Cardiac fibroblast (primary cell): ENCODE data around the gene EVA1C.
A peak's percentile ranks its signal among the peaks of the same experiment; 100 is the strongest.

Source experiments
- DNase-seq, 2 donors: peaks; one replicate each; pipeline versions ENCODE4 v3.0.0 to v3.0.0-alpha.2; 2010; ENCODE audit warnings: low read depth in 2 of 2
- H3K4me3 ChIP-seq, 2 donors: replicated peaks in 1 of 2; 1 replicate in 1 of 2; 2 replicates in 1 of 2; pipeline ENCODE4 v1.5.1; 2011; ENCODE audit warnings: low read depth in 2 of 2, low read length in 2 of 2, mild to moderate bottlenecking in 2 of 2, moderate library complexity in 1 of 2
- CTCF ChIP-seq: IDR thresholded peaks from one replicate; pipeline ENCODE4 v1.5.1; 2011; ENCODE audit warnings: low read depth, mild to moderate bottlenecking, low read length, inconsistent platforms

Gene EVA1C

GRCh38 chr21:32468681-32469111 lies 56.2 kb downstream of the EVA1C start:
- TF ChIP-seq CTCF: no peak
- no peak for DNase-seq
- no peak overlapping the region for H3K4me3 ChIP-seq

- TF ChIP-seq CTCF: no peak
- no peak overlapping the region for H3K4me3 ChIP-seq
- DNase-seq: no peak
Observed at GRCh38 chr21:32469628-32470027, 57.1 kb downstream of the EVA1C start.

GRCh38 chr21:32470206-32470605 lies 57.7 kb downstream of the EVA1C start:
- H3K4me3 ChIP-seq: no peak overlapping the region
- no peak for DNase-seq
- TF ChIP-seq CTCF: no peak

GRCh38 chr21:32472890-32473765 lies 60.6 kb downstream of the EVA1C start:
- DNase-seq: no peak
- no peak overlapping the region for H3K4me3 ChIP-seq
- no peak for TF ChIP-seq CTCF

- H3K4me3 ChIP-seq: no peak overlapping the region
- no peak for DNase-seq
- no peak for TF ChIP-seq CTCF
Observed at GRCh38 chr21:32474179-32475059, 61.9 kb downstream of the EVA1C start.

GRCh38 chr21:32475162-32475812 lies 62.8 kb downstream of the EVA1C start:
- DNase-seq: peak; percentile 86 to 88
- H3K4me3 ChIP-seq: no peak overlapping the region
- TF ChIP-seq CTCF: no peak
